A549 (cell line): Measurements from ENCODE around the gene WASF3. TPM values are rescaled to one million over a fixed set of nuclear protein-coding genes. Genes with fewer than 3 reads are reported as not detected.

ENCODE experiments used
- ATAC-seq, 2 experiments: fragments of 200-7000 bp in 1 of 2; fragments of >200 bp in 1 of 2; cut with Nextera tagmentation in 1 of 2; cut with Tn5 transposase in 1 of 2; 3 replicates each; pipeline versions ENCODE4 v1.8.0 to v1.9.1; 2018 to 2020; ENCODE audit warnings: mild to moderate bottlenecking in 1 of 2, moderate library complexity in 1 of 2
- CTCF ChIA-PET: fragments of 300-600 bp; sonication (Branson Sonifier 250); formaldehyde crosslinking; extraction: SDS; loops from one replicate; lab custom pipeline; 2021; ENCODE audit warnings: antibody characterized with exemption, inconsistent platforms; lab: Yijun Ruan, JAX
- POLR2A ChIA-PET: fragments of 350-600 bp; formaldehyde crosslinking; extraction: SDS; loops from one replicate; lab custom pipeline; 2021; ENCODE audit warnings: antibody characterized with exemption, inconsistent platforms; lab: Yijun Ruan, JAX
- DNase-seq, 2 experiments: peaks; one replicate each; pipeline versions ENCODE4 v3.0.0 to v3.0.0-alpha.2; 2011 to 2016; ENCODE audit warnings: low read depth in 1 of 2, low spot score in 1 of 2
- FAIRE-seq: peaks from 2 replicates; lab custom pipeline; 2011; peaks lifted over from hg19 to GRCh38; lab: Jason Lieb, UNC
- H3K27ac ChIP-seq, 2 experiments: fragments of >200 bp; sonication (Bioruptor Twin); formaldehyde crosslinking; 3 replicates each; pipeline ENCODE4 v1.5.1; 2016 to 2017
- H3K4me1 ChIP-seq: fragments of >200 bp; sonication (Bioruptor Twin); formaldehyde crosslinking; 3 replicates; pipeline ENCODE4 v1.6.1; 2016
- H3K4me2 ChIP-seq: fragments of >200 bp; sonication (Bioruptor Twin); formaldehyde crosslinking; 3 replicates; pipeline ENCODE4 v1.6.1; 2016
- H3K4me3 ChIP-seq: fragments of >200 bp; sonication (Bioruptor Twin); formaldehyde crosslinking; 3 replicates; pipeline ENCODE4 v1.5.1; 2016
- H3K9me3 ChIP-seq: fragments of >200 bp; sonication (Bioruptor Twin); formaldehyde crosslinking; 3 replicates; pipeline ENCODE4 v1.6.1; 2016
- CBX2 ChIP-seq: fragments of 200-600 bp; sonication (generic); IDR thresholded peaks from 2 replicates; pipeline ENCODE4 v1.6.1; 2016; ENCODE audit warnings: low read depth, mild to moderate bottlenecking, borderline replicate concordance
- CBX8 ChIP-seq: fragments of 200-600 bp; sonication (generic); IDR thresholded peaks from 2 replicates; pipeline ENCODE4 v1.6.1; 2016
- CEBPB ChIP-seq, 2 experiments: fragments of >200 bp in 1 of 2; sonication (Bioruptor Twin) in 1 of 2; formaldehyde crosslinking in 1 of 2; IDR thresholded peaks; 2 replicates each; pipeline ENCODE4 v1.6.1; 2012 to 2016
- EHF ChIP-seq: fragments of 250-450 bp; sonication (Bioruptor Pico); IDR thresholded peaks from 2 replicates; pipeline ENCODE4 v1.5.0; 2020; ENCODE audit warnings: mild to moderate bottlenecking
- EP300 ChIP-seq, 2 experiments: fragments of >200 bp; sonication (Bioruptor Twin); formaldehyde crosslinking; IDR thresholded peaks; 2 replicates in 1 of 2; 3 replicates in 1 of 2; pipeline ENCODE4 v1.6.1; 2016 to 2017
- ESRRA ChIP-seq: fragments of 150-350 bp; IDR thresholded peaks from 2 replicates; pipeline ENCODE4 v1.6.1; 2014; ENCODE audit warnings: mild to moderate bottlenecking, low read length, borderline replicate concordance
- HEYL ChIP-seq: fragments of 250-450 bp; sonication (Bioruptor Pico); IDR thresholded peaks from 2 replicates; pipeline ENCODE4 v1.8.0; 2021; ENCODE audit warnings: mild to moderate bottlenecking, moderate library complexity
- HOXA7 ChIP-seq: fragments of 250-450 bp; sonication (Bioruptor Pico); IDR thresholded peaks from 2 replicates; pipeline ENCODE4 v1.5.0; 2020; ENCODE audit warnings: mild to moderate bottlenecking, moderate library complexity
- HOXB13 ChIP-seq: fragments of 250-450 bp; sonication (Bioruptor Pico); IDR thresholded peaks from 2 replicates; pipeline ENCODE4 v1.5.0; 2020; ENCODE audit warnings: low read depth, mild to moderate bottlenecking, moderate library complexity
- JUNB ChIP-seq: fragments of >200 bp; sonication (Bioruptor Twin); formaldehyde crosslinking; IDR thresholded peaks from 2 replicates; pipeline ENCODE4 v1.6.1; 2016
- KDM1A ChIP-seq: fragments of 200-600 bp; sonication (generic); IDR thresholded peaks from 2 replicates; pipeline ENCODE4 v1.6.1; 2016; ENCODE audit warnings: low read depth, mild to moderate bottlenecking
- MAFK ChIP-seq: fragments of 450-650 bp; IDR thresholded peaks from 2 replicates; pipeline ENCODE4 v1.6.1; 2014; ENCODE audit not compliant: partially characterized antibody
- MAZ ChIP-seq: fragments of 150-350 bp; IDR thresholded peaks from 2 replicates; pipeline ENCODE4 v1.6.1; 2014; ENCODE audit warnings: antibody characterized with exemption, low read depth, low read length, borderline replicate concordance
- MYC ChIP-seq: IDR thresholded peaks from 2 replicates; pipeline ENCODE4 v1.6.1; 2012; ENCODE audit warnings: mild to moderate bottlenecking, inconsistent platforms, low read length, improper control_type of control experiment, borderline replicate concordance
- NPAS2 ChIP-seq: fragments of 250-450 bp; sonication (Bioruptor Pico); IDR thresholded peaks from 2 replicates; pipeline ENCODE4 v1.8.0; 2022; ENCODE audit warnings: mild to moderate bottlenecking, moderate library complexity, borderline replicate concordance
- NR3C1 ChIP-seq: fragments of >200 bp; sonication (Bioruptor Twin); formaldehyde crosslinking; IDR thresholded peaks from 3 replicates; pipeline ENCODE4 v1.6.1; 2017
- POLR2AphosphoS2 ChIP-seq: conservative IDR thresholded peaks from 2 replicates; pipeline ENCODE4 v1.6.1; 2012; ENCODE audit warnings: low read length, improper control_type of control experiment, inconsistent platforms
- RCOR1 ChIP-seq: fragments of 150-350 bp; IDR thresholded peaks from 2 replicates; pipeline ENCODE4 v1.6.1; 2014; ENCODE audit warnings: antibody characterized with exemption, low read length, low read depth
- SMC3 ChIP-seq: fragments of >200 bp; sonication (Bioruptor Twin); formaldehyde crosslinking; IDR thresholded peaks from 3 replicates; pipeline ENCODE4 v1.6.1; 2018; ENCODE audit warnings: inconsistent platforms
- SREBF2 ChIP-seq: fragments of 450-650 bp; IDR thresholded peaks from 2 replicates; pipeline ENCODE4 v1.6.1; 2014; ENCODE audit warnings: mild to moderate bottlenecking, moderate library complexity
- TP53 ChIP-seq: fragments of 250-450 bp; sonication (Bioruptor Pico); IDR thresholded peaks from 2 replicates; pipeline ENCODE4 v1.5.0; 2021; ENCODE audit warnings: mild to moderate bottlenecking, moderate library complexity
- ZFP36 ChIP-seq: fragments of 450-650 bp; IDR thresholded peaks from 2 replicates; pipeline ENCODE4 v1.6.1; 2014; ENCODE audit warnings: borderline replicate concordance; ENCODE audit not compliant: partially characterized antibody
- WGBS: methylation state at CpG from one replicate; pipeline ENCODE4 v1.1.6; 2017; ENCODE audit errors: missing lambda C conversion rate; 5-methylcytosine and 5-hydroxymethylcytosine counted together
- polyA plus RNA-seq, 4 experiments: library from polyadenylated mRNA; depleted of rRNA in 3 of 4; stranded (reverse); fragments of >200 nt; fragmentation: RNase III in 1 of 4; extraction: RNeasy Plus Mini Kit Qiagen cat#74134 plus additional on column Dnase treatment in 1 of 4; gene quantifications; 2 replicates in 3 of 4; 3 replicates in 1 of 4; pipeline ENCODE4 v1.2.3, GENCODE V29; 2011 to 2017
- TF ChIP-seq, protein P1 (sequence below): IDR thresholded peaks from 2 replicates; pipeline ENCODE4 v1.6.1; 2012; ENCODE audit warnings: low read depth, borderline replicate concordance
- TF ChIP-seq, protein P2 (sequence below): IDR thresholded peaks from 2 replicates; pipeline ENCODE4 v1.6.1; 2012
- TF ChIP-seq, protein P3 (sequence below): fragments of >200 bp; sonication (Bioruptor Twin); formaldehyde crosslinking; IDR thresholded peaks from 2 replicates; pipeline ENCODE4 v1.6.1; 2016
- TF ChIP-seq, protein P4 (sequence below): IDR thresholded peaks from 2 replicates; pipeline ENCODE4 v1.6.1; 2012
- TF ChIP-seq, protein P5 (sequence below): fragments of 250-450 bp; sonication (Bioruptor Pico); IDR thresholded peaks from 2 replicates; pipeline ENCODE4 v1.5.0; 2021; ENCODE audit warnings: mild to moderate bottlenecking, moderate library complexity, borderline replicate concordance
- TF ChIP-seq, protein P6 (sequence below): fragments of 250-450 bp; sonication (Bioruptor Pico); IDR thresholded peaks from 2 replicates; pipeline ENCODE4 v1.5.0; 2020; ENCODE audit warnings: low read depth, mild to moderate bottlenecking, moderate library complexity
- TF ChIP-seq, protein P7 (sequence below): fragments of 200-600 bp; sonication (generic); IDR thresholded peaks from 2 replicates; pipeline ENCODE4 v1.6.1; 2016; ENCODE audit warnings: antibody characterized with exemption, mild to moderate bottlenecking, moderate library complexity

Gene WASF3
- polyA plus RNA-seq, 2 of the 4 experiments (the other 2 are of a cell fraction) = 0.09 to 0.56 TPM

DNA sequence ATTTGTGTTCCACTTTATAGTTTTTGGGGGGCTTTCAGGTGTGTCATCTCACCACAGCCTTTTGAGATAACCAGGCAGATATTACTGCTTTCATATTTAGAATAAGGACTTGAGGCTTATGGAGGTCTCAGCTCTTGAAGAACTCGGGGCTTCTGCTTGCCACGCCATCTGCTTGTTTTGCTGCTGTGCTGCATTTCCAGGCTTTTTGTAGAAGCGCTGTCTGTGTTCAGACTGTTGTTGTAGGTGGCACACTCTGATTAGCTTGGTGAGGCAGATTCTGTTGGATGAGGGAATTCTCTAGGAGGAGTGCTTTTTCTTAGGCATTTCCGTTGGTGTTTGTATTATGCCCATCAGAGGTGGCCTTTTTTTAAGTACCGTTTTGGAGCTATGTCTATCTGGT is 57.2 kb downstream of the WASF3 start:
- H3K4me1 ChIP-seq = no peaks in the 10 kb centered on the region
- ChIA-PET CTCF (no interaction called here), POLR2A (no interaction called here)
- no peak overlapping the region for H3K27ac ChIP-seq
- WGBS = 16% methylated on average over 5 of the region's 5 CpGs
- ATAC-seq (no peak), FAIRE-seq (no peak), DNase-seq (no peak)
- H3K9me3 ChIP-seq = no peaks in the 10 kb centered on the region
- H3K4me2 ChIP-seq = no peak overlapping the region
- H3K4me3 ChIP-seq = no peak overlapping the region
- TF ChIP-seq JUNB (no peak), CEBPB (IDR thresholded peaks at IDR 0.05) (no peak), CBX8 (no peak), CBX2 (no peak), KDM1A (no peak), TP53 (CRISPR knock-in tag) (no peak), MAZ (no peak), EP300 (IDR thresholded peaks at IDR 0.05) (no peak), SMC3 (no peak), MAFK (no peak), RCOR1 (no peak), NPAS2 (CRISPR knock-in tag) (no peak), MYC (no peak)
- TF ChIP-seq, protein P1, sequence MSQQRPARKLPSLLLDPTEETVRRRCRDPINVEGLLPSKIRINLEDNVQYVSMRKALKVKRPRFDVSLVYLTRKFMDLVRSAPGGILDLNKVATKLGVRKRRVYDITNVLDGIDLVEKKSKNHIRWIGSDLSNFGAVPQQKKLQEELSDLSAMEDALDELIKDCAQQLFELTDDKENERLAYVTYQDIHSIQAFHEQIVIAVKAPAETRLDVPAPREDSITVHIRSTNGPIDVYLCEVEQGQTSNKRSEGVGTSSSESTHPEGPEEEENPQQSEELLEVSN = no peak
- TF ChIP-seq, protein P2, sequence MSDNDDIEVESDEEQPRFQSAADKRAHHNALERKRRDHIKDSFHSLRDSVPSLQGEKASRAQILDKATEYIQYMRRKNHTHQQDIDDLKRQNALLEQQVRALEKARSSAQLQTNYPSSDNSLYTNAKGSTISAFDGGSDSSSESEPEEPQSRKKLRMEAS = no peak

DNA sequence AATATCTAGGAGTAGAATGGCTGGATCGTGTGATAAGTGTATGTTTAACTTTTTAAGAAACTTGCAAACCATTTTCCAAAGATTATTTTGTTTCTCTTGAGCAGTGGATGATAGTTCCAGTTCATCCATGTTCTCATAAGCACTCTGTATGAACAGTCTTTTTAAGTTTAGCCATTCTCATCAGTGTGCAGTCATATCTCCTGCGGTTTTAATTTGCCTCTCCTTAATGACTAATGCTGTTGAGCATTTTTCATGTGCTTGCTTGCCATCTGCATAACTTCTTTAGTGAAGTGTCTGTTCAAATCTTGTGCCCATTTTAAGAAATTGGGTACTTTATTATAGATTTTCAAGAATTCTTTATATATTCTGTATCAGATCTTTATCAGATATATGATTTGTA is 58.6 kb downstream of the WASF3 start:
- no peak for DNase-seq
- no peak overlapping the region for H3K4me3 ChIP-seq
- H3K4me1 ChIP-seq = no peaks in the 10 kb centered on the region
- no peaks in the 10 kb centered on the region for H3K9me3 ChIP-seq
- no peak overlapping the region for H3K4me2 ChIP-seq
- ATAC-seq = no peak
- CTCF ChIA-PET = no interaction called here
- 13% methylated on average over 2 of the region's 2 CpGs for WGBS
- TF ChIP-seq, protein P3, sequence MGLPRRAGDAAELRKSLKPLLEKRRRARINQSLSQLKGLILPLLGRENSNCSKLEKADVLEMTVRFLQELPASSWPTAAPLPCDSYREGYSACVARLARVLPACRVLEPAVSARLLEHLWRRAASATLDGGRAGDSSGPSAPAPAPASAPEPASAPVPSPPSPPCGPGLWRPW = no peak
- TF ChIP-seq HOXB13 (CRISPR knock-in tag) (no peak), ZFP36 (no peak), HEYL (no peak)
- TF ChIP-seq, protein P4, sequence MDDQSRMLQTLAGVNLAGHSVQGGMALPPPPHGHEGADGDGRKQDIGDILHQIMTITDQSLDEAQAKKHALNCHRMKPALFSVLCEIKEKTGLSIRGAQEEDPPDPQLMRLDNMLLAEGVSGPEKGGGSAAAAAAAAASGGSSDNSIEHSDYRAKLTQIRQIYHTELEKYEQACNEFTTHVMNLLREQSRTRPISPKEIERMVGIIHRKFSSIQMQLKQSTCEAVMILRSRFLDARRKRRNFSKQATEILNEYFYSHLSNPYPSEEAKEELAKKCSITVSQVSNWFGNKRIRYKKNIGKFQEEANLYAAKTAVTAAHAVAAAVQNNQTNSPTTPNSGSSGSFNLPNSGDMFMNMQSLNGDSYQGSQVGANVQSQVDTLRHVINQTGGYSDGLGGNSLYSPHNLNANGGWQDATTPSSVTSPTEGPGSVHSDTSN = no peak
- no peak for FAIRE-seq
- H3K27ac ChIP-seq = no peak overlapping the region
- POLR2A ChIA-PET = no interaction called here

DNA sequence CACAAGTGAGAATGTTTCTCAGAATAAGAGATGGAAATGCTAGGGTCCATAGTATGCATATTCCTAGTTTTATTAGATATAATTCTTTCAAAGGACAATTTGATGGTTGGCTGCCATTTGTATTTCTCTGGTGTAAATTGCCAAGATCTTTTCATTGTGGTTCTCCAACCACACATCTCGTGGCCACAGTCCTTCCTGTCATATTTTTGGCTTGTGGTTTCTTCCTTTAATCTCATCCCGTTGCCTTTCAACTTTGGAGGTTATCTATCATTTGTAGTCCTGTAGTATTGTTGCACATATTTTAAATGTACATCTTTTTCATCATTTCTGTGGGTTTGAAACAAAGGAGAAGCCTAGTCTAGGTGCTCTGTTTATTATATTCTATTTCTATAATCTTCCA is 61.2 kb downstream of the WASF3 start:
- ChIA-PET CTCF (no interaction called here), POLR2A (no interaction called here)
- Histone ChIP-seq H3K4me1 (no peaks in the 10 kb centered on the region), H3K27ac (no peak overlapping the region), H3K4me3 (no peak overlapping the region), H3K9me3 (no peaks in the 10 kb centered on the region), H3K4me2 (no peak overlapping the region)
- DNase-seq = no peak
- no peak for ATAC-seq
- 0% methylated on average over 2 of the region's 2 CpGs for WGBS
- FAIRE-seq = no peak
- TF ChIP-seq JUNB = no peak
- TF ChIP-seq EHF (CRISPR knock-in tag) = no peak
- TF ChIP-seq NR3C1 = no peak
- no peak for TF ChIP-seq HEYL
- TF ChIP-seq SMC3 = no peak
- TF ChIP-seq, protein P5, sequence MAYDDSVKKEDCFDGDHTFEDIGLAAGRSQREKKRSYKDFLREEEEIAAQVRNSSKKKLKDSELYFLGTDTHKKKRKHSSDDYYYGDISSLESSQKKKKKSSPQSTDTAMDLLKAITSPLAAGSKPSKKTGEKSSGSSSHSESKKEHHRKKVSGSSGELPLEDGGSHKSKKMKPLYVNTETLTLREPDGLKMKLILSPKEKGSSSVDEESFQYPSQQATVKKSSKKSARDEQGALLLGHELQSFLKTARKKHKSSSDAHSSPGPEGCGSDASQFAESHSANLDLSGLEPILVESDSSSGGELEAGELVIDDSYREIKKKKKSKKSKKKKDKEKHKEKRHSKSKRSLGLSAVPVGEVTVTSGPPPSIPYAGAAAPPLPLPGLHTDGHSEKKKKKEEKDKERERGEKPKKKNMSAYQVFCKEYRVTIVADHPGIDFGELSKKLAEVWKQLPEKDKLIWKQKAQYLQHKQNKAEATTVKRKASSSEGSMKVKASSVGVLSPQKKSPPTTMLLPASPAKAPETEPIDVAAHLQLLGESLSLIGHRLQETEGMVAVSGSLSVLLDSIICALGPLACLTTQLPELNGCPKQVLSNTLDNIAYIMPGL (CRISPR knock-in tag) = no peak
- no peak for TF ChIP-seq SREBF2
- TF ChIP-seq HOXA7 (CRISPR knock-in tag) = no peak
- TF ChIP-seq, protein P6, sequence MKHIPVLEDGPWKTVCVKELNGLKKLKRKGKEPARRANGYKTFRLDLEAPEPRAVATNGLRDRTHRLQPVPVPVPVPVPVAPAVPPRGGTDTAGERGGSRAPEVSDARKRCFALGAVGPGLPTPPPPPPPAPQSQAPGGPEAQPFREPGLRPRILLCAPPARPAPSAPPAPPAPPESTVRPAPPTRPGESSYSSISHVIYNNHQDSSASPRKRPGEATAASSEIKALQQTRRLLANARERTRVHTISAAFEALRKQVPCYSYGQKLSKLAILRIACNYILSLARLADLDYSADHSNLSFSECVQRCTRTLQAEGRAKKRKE (CRISPR knock-in tag) = no peak
- no peak for TF ChIP-seq POLR2AphosphoS2
- no peak for TF ChIP-seq ESRRA
- TF ChIP-seq, protein P7, sequence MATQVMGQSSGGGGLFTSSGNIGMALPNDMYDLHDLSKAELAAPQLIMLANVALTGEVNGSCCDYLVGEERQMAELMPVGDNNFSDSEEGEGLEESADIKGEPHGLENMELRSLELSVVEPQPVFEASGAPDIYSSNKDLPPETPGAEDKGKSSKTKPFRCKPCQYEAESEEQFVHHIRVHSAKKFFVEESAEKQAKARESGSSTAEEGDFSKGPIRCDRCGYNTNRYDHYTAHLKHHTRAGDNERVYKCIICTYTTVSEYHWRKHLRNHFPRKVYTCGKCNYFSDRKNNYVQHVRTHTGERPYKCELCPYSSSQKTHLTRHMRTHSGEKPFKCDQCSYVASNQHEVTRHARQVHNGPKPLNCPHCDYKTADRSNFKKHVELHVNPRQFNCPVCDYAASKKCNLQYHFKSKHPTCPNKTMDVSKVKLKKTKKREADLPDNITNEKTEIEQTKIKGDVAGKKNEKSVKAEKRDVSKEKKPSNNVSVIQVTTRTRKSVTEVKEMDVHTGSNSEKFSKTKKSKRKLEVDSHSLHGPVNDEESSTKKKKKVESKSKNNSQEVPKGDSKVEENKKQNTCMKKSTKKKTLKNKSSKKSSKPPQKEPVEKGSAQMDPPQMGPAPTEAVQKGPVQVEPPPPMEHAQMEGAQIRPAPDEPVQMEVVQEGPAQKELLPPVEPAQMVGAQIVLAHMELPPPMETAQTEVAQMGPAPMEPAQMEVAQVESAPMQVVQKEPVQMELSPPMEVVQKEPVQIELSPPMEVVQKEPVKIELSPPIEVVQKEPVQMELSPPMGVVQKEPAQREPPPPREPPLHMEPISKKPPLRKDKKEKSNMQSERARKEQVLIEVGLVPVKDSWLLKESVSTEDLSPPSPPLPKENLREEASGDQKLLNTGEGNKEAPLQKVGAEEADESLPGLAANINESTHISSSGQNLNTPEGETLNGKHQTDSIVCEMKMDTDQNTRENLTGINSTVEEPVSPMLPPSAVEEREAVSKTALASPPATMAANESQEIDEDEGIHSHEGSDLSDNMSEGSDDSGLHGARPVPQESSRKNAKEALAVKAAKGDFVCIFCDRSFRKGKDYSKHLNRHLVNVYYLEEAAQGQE = no peak
